ENCODE results near the gene ZNF521.

DNA sequence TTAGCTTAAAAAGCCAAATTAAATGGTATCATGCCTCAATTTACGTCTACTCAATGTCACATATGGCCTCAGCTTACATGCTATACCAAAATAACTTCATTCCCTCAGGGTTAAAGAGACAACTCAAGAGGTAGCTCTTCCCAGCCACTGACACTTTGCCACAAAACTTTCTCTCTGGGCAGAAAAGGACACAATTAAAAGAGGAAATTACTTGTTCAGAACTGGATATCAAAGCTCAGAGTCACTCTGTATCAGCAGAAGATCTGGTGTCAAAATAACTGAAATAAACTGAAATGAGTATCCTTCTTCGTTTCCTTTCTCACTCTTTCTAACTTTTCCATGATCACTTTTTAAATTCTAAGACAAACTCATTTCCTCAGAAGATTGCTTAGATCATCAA, 108.7 kb downstream of the ZNF521 start:
- TF ChIP-seq TAF1 (IDR thresholded peaks at IDR 0.05; ENCODE audit: low read depth, low read length) (no peak), POLR2A (IDR thresholded peaks at IDR 0.05; ENCODE audit: low read depth, low read length) (no peak), POLR2AphosphoS5 (IDR thresholded peaks at IDR 0.05; ENCODE audit: low read depth, low read length) (no peak), POU2F2 (IDR thresholded peaks at IDR 0.05; ENCODE audit: low read depth, low read length) (no peak), PAX5 (IDR thresholded peaks at IDR 0.05; ENCODE audit: insufficient read depth, low read length, severe bottlenecking) (no peak), SPI1 (IDR thresholded peaks at IDR 0.05; ENCODE audit: low read depth, low read length) (no peak)

Data from GM12891 (cell line).